Body of pancreas (tissue), 4 donors: ENCODE measurements around the gene PHKA1.
"Not testable (repeated sequence)": the region's sequence is repeated elsewhere in the genome, so short reads cannot be mapped to it uniquely, and the experiment has no call there.

Experiments used
- POLR2A ChIP-seq, 3 donors: fragments of 450-650 bp; IDR thresholded peaks; one replicate each; pipeline ENCODE4 v1.6.1; 2016; ENCODE audit warnings: antibody characterized with exemption in 3 of 3, mild to moderate bottlenecking in 2 of 3
- TF ChIP-seq, protein P1 (sequence below), 7 experiments: fragments of 450-650 bp in 4 of 7; fragments of 200-600 bp in 3 of 7; sonication (generic) in 3 of 7; IDR thresholded peaks; one replicate each; pipeline ENCODE4 v1.5.1; 2016 to 2019; ENCODE audit warnings: antibody characterized with exemption in 7 of 7

- TF ChIP-seq, protein P1, sequence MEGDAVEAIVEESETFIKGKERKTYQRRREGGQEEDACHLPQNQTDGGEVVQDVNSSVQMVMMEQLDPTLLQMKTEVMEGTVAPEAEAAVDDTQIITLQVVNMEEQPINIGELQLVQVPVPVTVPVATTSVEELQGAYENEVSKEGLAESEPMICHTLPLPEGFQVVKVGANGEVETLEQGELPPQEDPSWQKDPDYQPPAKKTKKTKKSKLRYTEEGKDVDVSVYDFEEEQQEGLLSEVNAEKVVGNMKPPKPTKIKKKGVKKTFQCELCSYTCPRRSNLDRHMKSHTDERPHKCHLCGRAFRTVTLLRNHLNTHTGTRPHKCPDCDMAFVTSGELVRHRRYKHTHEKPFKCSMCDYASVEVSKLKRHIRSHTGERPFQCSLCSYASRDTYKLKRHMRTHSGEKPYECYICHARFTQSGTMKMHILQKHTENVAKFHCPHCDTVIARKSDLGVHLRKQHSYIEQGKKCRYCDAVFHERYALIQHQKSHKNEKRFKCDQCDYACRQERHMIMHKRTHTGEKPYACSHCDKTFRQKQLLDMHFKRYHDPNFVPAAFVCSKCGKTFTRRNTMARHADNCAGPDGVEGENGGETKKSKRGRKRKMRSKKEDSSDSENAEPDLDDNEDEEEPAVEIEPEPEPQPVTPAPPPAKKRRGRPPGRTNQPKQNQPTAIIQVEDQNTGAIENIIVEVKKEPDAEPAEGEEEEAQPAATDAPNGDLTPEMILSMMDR (IDR thresholded peaks at IDR 0.05): not testable (repeated sequence)
- TF ChIP-seq POLR2A (IDR thresholded peaks at IDR 0.05): peak; percentile 21 to 63 (median 27)
Observed at GRCh38 chrX:72713599-72714477, at the start of gene PHKA1.
